Peyer's patch (tissue), 4 donors: Measurements from ENCODE around the gene WDR91.

ENCODE experiments used
- POLR2A ChIP-seq, 2 donors: fragments of 450-650 bp; IDR thresholded peaks; one replicate each; pipeline ENCODE4 v1.5.1; 2017; ENCODE audit warnings: antibody characterized with exemption in 2 of 2, mild to moderate bottlenecking in 2 of 2, moderate library complexity in 2 of 2
- TF ChIP-seq, protein P1 (sequence below), 6 experiments: fragments of 450-650 bp in 4 of 6; fragments of 200-600 bp in 2 of 6; sonication (generic) in 1 of 6; IDR thresholded peaks; one replicate each; pipeline ENCODE4 v1.5.1; 2017 to 2019; ENCODE audit warnings: antibody characterized with exemption in 6 of 6, mild to moderate bottlenecking in 3 of 6, moderate library complexity in 1 of 6

GRCh38 chr7:135260470-135260869, 49.1 kb upstream of the WDR91 start:
- TF ChIP-seq, protein P1, sequence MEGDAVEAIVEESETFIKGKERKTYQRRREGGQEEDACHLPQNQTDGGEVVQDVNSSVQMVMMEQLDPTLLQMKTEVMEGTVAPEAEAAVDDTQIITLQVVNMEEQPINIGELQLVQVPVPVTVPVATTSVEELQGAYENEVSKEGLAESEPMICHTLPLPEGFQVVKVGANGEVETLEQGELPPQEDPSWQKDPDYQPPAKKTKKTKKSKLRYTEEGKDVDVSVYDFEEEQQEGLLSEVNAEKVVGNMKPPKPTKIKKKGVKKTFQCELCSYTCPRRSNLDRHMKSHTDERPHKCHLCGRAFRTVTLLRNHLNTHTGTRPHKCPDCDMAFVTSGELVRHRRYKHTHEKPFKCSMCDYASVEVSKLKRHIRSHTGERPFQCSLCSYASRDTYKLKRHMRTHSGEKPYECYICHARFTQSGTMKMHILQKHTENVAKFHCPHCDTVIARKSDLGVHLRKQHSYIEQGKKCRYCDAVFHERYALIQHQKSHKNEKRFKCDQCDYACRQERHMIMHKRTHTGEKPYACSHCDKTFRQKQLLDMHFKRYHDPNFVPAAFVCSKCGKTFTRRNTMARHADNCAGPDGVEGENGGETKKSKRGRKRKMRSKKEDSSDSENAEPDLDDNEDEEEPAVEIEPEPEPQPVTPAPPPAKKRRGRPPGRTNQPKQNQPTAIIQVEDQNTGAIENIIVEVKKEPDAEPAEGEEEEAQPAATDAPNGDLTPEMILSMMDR (IDR thresholded peaks at IDR 0.05) = no peak
- TF ChIP-seq POLR2A (IDR thresholded peaks at IDR 0.05) = no peak
